PC-3 (cell line): ENCODE results near the gene MAP3K5. TPM values are rescaled to one million over a fixed set of nuclear protein-coding genes. Genes with fewer than 3 reads are reported as not detected.

ENCODE experiments used
- ATAC-seq: fragments of 200-7000 bp; cut with Tn5 transposase; 2 replicates; pipeline ENCODE4 v1.9.1; 2020; ENCODE audit warnings: mild to moderate bottlenecking, moderate library complexity
- BruUV-seq: library from RNA; stranded (reverse); fragments of 400-500 nt; replicated peaks from 2 replicates; lab custom pipeline; 2021; lab: Mats Ljungman, UMichigan
- CTCF ChIA-PET: fragments of 300-600 bp; sonication (Branson Sonifier 250); formaldehyde crosslinking; loops from one replicate; lab custom pipeline; 2022; ENCODE audit warnings: antibody characterized with exemption; lab: Charles Lee
- POLR2A ChIA-PET: fragments of 300-600 bp; sonication (Branson Sonifier 250); formaldehyde crosslinking; loops from one replicate; lab custom pipeline; 2022; ENCODE audit warnings: antibody characterized with exemption; ENCODE audit not compliant: unreplicated experiment; lab: Charles Lee
- DNase-seq: peaks from one replicate; pipeline ENCODE4 v3.0.0-alpha.2; 2015
- H2AFZ ChIP-seq: fragments of 300-600 bp; sonication (generic); 2 replicates; pipeline ENCODE4 v1.6.0; 2016; ENCODE audit warnings: antibody characterized with exemption, low read length
- H3F3A ChIP-seq: fragments of 300-600 bp; sonication (generic); one replicate; pipeline ENCODE4 v1.6.0; 2017; ENCODE audit warnings: antibody characterized with exemption, low read length, control low read depth, mild to moderate bottlenecking; ENCODE audit not compliant: unreplicated experiment
- H3K27ac ChIP-seq: fragments of 300-600 bp; sonication (generic); 2 replicates; pipeline ENCODE4 v1.5.1; 2016; ENCODE audit warnings: mild to moderate bottlenecking, low read length
- H3K27me3 ChIP-seq: fragments of 300-600 bp; sonication (generic); 2 replicates; pipeline ENCODE4 v1.6.1; 2016; ENCODE audit warnings: low read length, mixed read lengths
- H3K36me3 ChIP-seq: fragments of 300-600 bp; sonication (generic); 2 replicates; pipeline ENCODE4 v1.6.1; 2016; ENCODE audit warnings: low read depth, mixed run types, low read length, mixed read lengths
- H3K4me1 ChIP-seq: fragments of 300-600 bp; sonication (generic); 2 replicates; pipeline ENCODE4 v1.5.1; 2016; ENCODE audit warnings: low read length; ENCODE audit not compliant: insufficient read depth
- H3K4me2 ChIP-seq: fragments of 300-600 bp; sonication (generic); 2 replicates; pipeline ENCODE4 v1.6.0; 2016; ENCODE audit warnings: low read length
- H3K4me3 ChIP-seq: fragments of 300-600 bp; sonication (generic); 2 replicates; pipeline ENCODE4 v1.5.1; 2016; ENCODE audit warnings: mild to moderate bottlenecking, low read length, mixed read lengths
- H3K79me2 ChIP-seq: fragments of 300-600 bp; sonication (generic); 2 replicates; pipeline ENCODE4 v1.6.1; 2017; ENCODE audit warnings: low read length, mixed read lengths
- H3K9ac ChIP-seq: fragments of 300-600 bp; sonication (generic); 2 replicates; pipeline ENCODE4 v1.6.0; 2016; ENCODE audit warnings: mild to moderate bottlenecking, low read length
- H3K9me2 ChIP-seq: fragments of 300-600 bp; sonication (generic); replicated peaks from 2 replicates; pipeline ENCODE4 v1.6.1; 2016; ENCODE audit warnings: mixed run types, low read length, mixed read lengths
- H3K9me3 ChIP-seq: fragments of 300-600 bp; sonication (generic); 2 replicates; pipeline ENCODE4 v1.6.1; 2016; ENCODE audit warnings: low read length, mixed read lengths
- H4K20me1 ChIP-seq: fragments of 300-600 bp; sonication (generic); 2 replicates; pipeline ENCODE4 v1.6.1; 2016; ENCODE audit warnings: low read length, mixed read lengths
- CTCF ChIP-seq: fragments of 300-600 bp; sonication (generic); conservative IDR thresholded peaks from 2 replicates; pipeline ENCODE4 v1.5.1; 2017; ENCODE audit warnings: antibody characterized with exemption, low read depth, mild to moderate bottlenecking, low read length
- EZH2 ChIP-seq: fragments of 300-600 bp; sonication (generic); IDR thresholded peaks from one replicate; pipeline ENCODE4 v1.6.1; 2017; ENCODE audit warnings: antibody characterized with exemption, mild to moderate bottlenecking, low read length; ENCODE audit not compliant: unreplicated experiment
- EZH2phosphoT487 ChIP-seq: fragments of 300-600 bp; sonication (generic); IDR thresholded peaks from 2 replicates; pipeline ENCODE4 v1.6.1; 2018; ENCODE audit warnings: mild to moderate bottlenecking, antibody characterized with exemption, low read length, borderline replicate concordance
- intact Hi-C: fragments of 100-400 bp; cut with micrococcal nuclease; formaldehyde crosslinking; loops from 2 replicates; pipeline ENCODE4 v1.9.0; 2023
- total RNA-seq: library from RNA; depleted of rRNA; stranded (reverse); fragments of >200 nt; gene quantifications from 2 replicates; pipeline ENCODE4 v1.2.3, GENCODE V29; 2014

MAP3K5 gene
- total RNA-seq, 1 experiment from 2014 or later, result 4.3 TPM

GRCh38 chr6:136784271-136784664, 8.0 kb downstream of the MAP3K5 start:
- no peak overlapping the region for H3K4me3 ChIP-seq
- no peaks in the 10 kb centered on the region for H3K9me3 ChIP-seq
- no peak overlapping the region for H2AFZ ChIP-seq
- H3F3A ChIP-seq, result no peaks in the 10 kb centered on the region
- H3K9me2 ChIP-seq, result no peaks in the 10 kb centered on the region
- POLR2A ChIA-PET, result no interaction called here
- peaks cover 26% of the 10 kb centered on the region for H3K4me1 ChIP-seq
- no peak overlapping the region for H3K4me2 ChIP-seq
- no peaks in the 10 kb centered on the region for H3K36me3 ChIP-seq
- H4K20me1 ChIP-seq, result no peaks in the 10 kb centered on the region
- TF ChIP-seq EZH2 (no peak), EZH2phosphoT487 (no peak), CTCF (no peak)
- H3K79me2 ChIP-seq, result peaks cover 29% of the 10 kb centered on the region
- DNase-seq (no peak), ATAC-seq (no peak)
- no peaks in the 10 kb centered on the region for H3K27me3 ChIP-seq
- H3K27ac ChIP-seq, result no peak overlapping the region
- intact Hi-C loops, result no loop called here
- H3K9ac ChIP-seq, result no peak overlapping the region
- CTCF ChIA-PET, result interaction anchor here (0.9 kb wide), 1 partner anchor 8 kb away, joined by 4 read pairs; the partner anchor contains the start of gene MAP3K5
- BruUV-seq, result no TSS peak

- Histone ChIP-seq H3K79me2 (peaks cover 23% of the 10 kb centered on the region), H3K9me3 (no peaks in the 10 kb centered on the region), H3K36me3 (no peaks in the 10 kb centered on the region), H3K9ac (no peak overlapping the region), H3K27me3 (no peaks in the 10 kb centered on the region), H3K4me1 (peaks cover 26% of the 10 kb centered on the region), H4K20me1 (no peaks in the 10 kb centered on the region), H3K4me2 (no peak overlapping the region), H3K9me2 (no peaks in the 10 kb centered on the region), H3F3A (no peaks in the 10 kb centered on the region), H2AFZ (no peak overlapping the region), H3K4me3 (no peak overlapping the region), H3K27ac (no peak overlapping the region)
- TF ChIP-seq EZH2phosphoT487, result no peak
- no peak for TF ChIP-seq EZH2
- TF ChIP-seq CTCF, result no peak
- DNase-seq, result no peak
- ChIA-PET POLR2A (no interaction called here), CTCF (interaction anchor here (0.9 kb wide), 1 partner anchor 8 kb away, joined by 4 read pairs; the partner anchor contains the start of gene MAP3K5)
- BruUV-seq, result no TSS peak
- ATAC-seq, result no peak
- intact Hi-C loops, result no loop called here
These were observed 8.6 kb downstream of the MAP3K5 start for GRCh38 chr6:136783495-136784270.

GRCh38 chr6:136783021-136783420, 9.3 kb downstream of the MAP3K5 start:
- no peak overlapping the region for H3K27ac ChIP-seq
- H3K9me2 ChIP-seq, result no peaks in the 10 kb centered on the region
- DNase-seq, result no peak
- no TSS peak for BruUV-seq
- H3K79me2 ChIP-seq, result peaks cover 22% of the 10 kb centered on the region
- intact Hi-C loops, result no loop called here
- H3F3A ChIP-seq, result no peaks in the 10 kb centered on the region
- no peak overlapping the region for H3K4me3 ChIP-seq
- H4K20me1 ChIP-seq, result no peaks in the 10 kb centered on the region
- ChIA-PET POLR2A (no interaction called here), CTCF (no interaction called here)
- no peaks in the 10 kb centered on the region for H3K9me3 ChIP-seq
- no peak for ATAC-seq
- no peak overlapping the region for H3K9ac ChIP-seq
- H3K36me3 ChIP-seq, result no peaks in the 10 kb centered on the region
- TF ChIP-seq EZH2, result no peak
- no peak for TF ChIP-seq EZH2phosphoT487
- no peak for TF ChIP-seq CTCF
- peaks cover 20% of the 10 kb centered on the region for H3K4me1 ChIP-seq
- no peak overlapping the region for H3K4me2 ChIP-seq
- no peak overlapping the region for H2AFZ ChIP-seq
- no peaks in the 10 kb centered on the region for H3K27me3 ChIP-seq
